Erythroblast (primary cell): ENCODE measurements around the gene PHF12.

Source experiments
- GATA1 ChIP-seq: IDR thresholded peaks from 2 replicates; pipeline ENCODE4 v1.6.1; 2011; ENCODE audit warnings: low read depth, mild to moderate bottlenecking, control low read depth, low read length, moderate library complexity
- POLR2A ChIP-seq: IDR thresholded peaks from 2 replicates; pipeline ENCODE4 v1.6.1; 2011; ENCODE audit warnings: mild to moderate bottlenecking, low read length

DNA sequence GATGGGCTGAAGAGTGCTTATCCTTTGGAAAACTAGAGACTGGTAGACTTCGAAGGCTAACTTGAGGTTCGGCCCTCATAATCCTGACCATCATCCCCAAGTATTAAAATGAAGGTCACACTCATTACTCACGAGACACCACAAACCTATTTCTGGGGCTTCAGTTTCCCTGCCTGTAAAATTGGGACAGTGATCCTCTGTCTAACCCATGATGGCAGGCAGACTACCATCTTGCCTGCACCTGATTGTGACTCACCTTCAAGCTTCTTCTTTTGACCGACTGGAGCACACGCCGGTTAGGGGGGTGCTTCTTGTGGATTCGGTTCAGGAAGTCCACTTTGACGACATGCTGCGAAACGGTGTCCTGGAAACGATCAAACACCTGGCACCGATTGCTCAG, 34.3 kb downstream of the PHF12 start:
- TF ChIP-seq POLR2A (no peak), GATA1 (no peak)
